ENCODE measurements around the gene SPACA4.

DNA sequence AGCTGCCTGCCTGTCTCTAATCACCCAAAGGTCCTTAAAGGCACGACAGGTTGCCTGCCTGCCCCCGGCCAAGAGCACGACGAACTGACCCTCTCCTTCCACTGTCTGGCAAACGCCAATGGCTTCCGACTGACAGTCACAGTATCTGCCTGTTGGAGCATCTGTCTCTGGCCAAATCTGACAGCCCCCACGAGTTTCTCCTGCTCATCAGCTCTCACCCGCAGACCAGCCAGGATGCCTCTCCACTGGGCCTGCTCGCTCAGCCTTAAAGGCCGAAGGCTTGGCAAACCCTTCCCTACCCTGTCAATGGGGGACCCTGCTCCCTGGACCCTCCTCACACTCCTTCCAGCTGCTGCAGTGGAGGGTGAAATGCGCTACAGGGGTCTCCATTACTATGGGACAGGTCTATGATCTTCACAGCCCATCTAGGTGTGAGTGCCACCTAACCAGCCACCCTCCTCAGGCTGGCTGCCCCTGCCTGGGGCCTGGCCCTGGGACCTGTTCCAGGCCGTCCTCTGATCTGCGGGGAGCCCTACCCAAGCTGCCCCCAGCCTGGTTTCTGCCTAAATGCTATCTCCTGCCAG lies 7.4 kb downstream of the SPACA4 start:
- TF ChIP-seq, protein P1, sequence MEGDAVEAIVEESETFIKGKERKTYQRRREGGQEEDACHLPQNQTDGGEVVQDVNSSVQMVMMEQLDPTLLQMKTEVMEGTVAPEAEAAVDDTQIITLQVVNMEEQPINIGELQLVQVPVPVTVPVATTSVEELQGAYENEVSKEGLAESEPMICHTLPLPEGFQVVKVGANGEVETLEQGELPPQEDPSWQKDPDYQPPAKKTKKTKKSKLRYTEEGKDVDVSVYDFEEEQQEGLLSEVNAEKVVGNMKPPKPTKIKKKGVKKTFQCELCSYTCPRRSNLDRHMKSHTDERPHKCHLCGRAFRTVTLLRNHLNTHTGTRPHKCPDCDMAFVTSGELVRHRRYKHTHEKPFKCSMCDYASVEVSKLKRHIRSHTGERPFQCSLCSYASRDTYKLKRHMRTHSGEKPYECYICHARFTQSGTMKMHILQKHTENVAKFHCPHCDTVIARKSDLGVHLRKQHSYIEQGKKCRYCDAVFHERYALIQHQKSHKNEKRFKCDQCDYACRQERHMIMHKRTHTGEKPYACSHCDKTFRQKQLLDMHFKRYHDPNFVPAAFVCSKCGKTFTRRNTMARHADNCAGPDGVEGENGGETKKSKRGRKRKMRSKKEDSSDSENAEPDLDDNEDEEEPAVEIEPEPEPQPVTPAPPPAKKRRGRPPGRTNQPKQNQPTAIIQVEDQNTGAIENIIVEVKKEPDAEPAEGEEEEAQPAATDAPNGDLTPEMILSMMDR (conservative IDR thresholded peaks at IDR 0.05) = no peak
- no peak for TF ChIP-seq EZH2 (IDR thresholded peaks at IDR 0.05; ENCODE audit: low read depth)
